Activated CD4-positive, CD25-positive, alpha-beta regulatory T cell (primary cell): ENCODE results near the gene SPATA9.
"Not testable (repeated sequence)": the region's sequence is repeated elsewhere in the genome, so short reads cannot be mapped to it uniquely, and the experiment has no call there.

ENCODE experiments used
- DNase-seq, 4 experiments: peaks; one replicate each; lab custom pipeline; 2025; lab: John Stamatoyannopoulos, UW

The SPATA9 gene

DNA sequence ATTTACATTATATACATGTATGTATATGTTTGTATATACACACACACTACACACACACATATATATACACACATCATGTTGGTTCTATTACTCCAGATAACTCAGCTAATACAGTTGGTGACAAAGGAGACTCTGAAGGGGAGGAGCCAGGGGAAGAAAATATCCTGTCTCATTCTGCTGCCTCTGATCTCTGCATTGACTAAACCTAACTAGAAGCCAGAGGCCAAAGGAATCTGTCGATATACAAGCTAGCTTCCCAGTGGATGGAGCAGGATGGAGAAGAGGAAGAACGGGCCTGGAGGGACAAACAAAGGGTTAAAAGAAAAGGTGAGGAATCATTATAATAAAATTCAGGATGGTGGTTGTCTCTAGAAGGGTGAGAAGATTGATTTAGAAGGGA, 34.6 kb upstream of the SPATA9 start:
- no peak for DNase-seq

- DNase-seq = no peak
Observed at GRCh38 chr5:95715799-95716461, 33.1 kb upstream of the SPATA9 start.

DNA sequence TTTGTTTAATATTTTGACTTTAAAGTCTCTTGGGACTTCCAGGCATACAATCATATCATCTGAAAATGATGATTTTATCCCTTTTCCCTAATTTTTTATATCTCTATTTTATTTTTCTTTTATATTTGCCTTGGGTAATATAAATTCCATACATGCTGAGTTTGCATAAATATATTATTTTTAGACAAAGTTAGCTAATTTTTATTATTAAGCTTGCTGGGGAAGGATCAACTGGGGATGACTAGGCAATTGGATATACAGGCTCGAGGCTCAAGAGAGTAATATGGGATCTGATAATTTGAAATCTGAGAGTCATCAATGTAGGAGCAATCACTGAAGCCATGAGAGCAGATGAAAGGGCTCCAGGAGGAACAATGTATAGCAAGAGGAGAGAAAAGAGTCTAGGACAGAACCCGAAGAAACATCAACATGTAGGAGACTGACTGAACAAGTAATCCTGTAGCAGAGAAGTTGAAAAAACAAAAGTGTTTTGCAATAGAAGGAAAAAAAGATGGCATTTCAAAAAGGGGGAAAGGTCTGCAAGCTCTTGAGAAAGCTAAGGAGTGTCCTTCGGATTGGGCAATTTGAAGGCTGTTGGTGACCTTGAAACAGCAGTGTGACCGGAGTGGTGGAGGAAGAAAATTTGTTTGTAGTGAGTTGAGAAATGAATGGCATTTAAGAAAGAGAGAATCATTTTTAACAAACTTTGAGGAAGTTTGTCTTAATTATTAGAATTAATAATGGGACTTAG, 31.3 kb upstream of the SPATA9 start:
- no peak for DNase-seq

DNA sequence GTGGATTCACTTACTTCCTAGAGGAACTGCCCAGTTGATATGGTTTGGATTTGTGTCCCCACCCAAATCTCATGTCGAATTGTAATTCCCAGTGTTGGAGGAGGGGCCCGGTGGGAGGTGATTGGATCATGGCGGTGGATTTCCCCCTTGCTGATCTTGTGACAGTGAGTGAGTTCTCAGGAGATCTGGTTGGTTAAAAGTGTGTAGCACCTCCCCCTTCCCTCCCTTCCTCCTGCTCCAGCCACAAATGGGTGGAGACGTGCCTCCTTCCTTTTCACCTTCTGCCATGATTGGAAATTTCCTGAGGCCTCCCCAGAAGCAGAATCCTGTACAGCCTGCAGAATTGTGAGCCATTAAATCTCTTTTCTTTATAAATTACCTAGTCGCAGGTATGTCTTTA, 30.5 kb upstream of the SPATA9 start:
- not testable (repeated sequence) for DNase-seq

- DNase-seq = no peak
Observed at GRCh38 chr5:95712347-95712958, 29.7 kb upstream of the SPATA9 start.

- no peak for DNase-seq
Observed at GRCh38 chr5:95711501-95712346, 28.9 kb upstream of the SPATA9 start.

DNA sequence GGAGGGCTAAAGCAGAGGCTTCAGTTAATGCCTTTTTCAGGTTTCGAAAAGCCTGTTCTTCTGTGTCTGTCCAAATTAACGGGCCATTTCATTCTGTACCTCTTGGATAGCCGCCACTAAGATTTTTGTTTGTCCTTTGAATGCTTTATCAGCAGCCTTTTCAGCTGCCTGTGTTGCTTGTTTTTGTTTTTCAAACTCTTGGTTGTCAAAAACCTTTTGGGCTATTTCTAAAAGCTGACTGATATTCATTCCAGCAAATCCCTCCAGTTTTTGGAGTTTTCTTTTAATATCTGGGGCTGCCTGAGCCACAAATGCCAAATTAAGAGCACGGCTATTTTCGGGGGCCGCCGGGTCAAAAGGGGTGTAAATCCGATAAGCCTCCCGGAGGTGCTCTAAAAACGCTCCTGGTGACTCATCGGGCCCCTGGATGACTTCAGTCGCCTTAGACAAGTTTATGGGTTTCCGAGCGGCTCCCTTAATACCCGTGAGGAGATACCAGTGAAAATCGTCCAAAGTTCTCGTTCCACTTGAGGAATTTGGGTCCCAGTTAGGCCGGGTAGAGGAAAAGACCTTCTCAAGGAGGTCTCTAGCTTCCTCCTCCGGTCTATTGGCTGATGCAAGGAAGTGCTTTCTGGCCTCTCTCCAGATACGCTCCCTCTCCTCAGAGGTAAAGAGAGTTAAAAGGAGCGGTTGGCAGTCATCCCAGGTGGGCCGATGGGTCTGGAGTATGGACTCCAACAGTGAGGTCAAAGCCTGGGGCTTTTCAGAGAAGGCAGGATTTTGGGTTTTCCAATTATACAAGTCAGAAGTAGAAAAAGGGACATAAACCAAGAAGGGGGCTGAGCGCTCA, 28.1 kb upstream of the SPATA9 start:
- not testable (repeated sequence) for DNase-seq

- no peak for DNase-seq
Observed at GRCh38 chr5:95709967-95710650, 27.3 kb upstream of the SPATA9 start.

DNA sequence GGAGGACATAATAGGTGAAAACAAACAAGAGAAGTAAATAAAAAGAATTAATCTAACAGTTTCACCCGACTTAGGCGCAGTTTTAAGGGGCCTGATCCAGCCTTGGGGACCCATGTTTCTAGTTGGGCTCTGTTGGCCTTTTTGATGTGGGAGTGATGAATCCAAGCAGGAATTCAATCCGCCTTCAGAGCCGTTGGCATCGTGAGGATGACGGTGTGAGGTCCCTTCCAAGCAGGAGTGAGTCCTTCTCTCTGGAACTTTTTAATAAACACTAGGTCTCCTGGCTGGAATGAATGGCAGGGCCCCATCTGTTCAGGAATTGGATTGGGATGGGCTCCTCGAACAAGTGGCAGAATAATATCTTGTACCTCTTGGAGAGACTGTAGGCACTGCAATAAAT, 26.1 kb upstream of the SPATA9 start:
- no peak for DNase-seq

DNA sequence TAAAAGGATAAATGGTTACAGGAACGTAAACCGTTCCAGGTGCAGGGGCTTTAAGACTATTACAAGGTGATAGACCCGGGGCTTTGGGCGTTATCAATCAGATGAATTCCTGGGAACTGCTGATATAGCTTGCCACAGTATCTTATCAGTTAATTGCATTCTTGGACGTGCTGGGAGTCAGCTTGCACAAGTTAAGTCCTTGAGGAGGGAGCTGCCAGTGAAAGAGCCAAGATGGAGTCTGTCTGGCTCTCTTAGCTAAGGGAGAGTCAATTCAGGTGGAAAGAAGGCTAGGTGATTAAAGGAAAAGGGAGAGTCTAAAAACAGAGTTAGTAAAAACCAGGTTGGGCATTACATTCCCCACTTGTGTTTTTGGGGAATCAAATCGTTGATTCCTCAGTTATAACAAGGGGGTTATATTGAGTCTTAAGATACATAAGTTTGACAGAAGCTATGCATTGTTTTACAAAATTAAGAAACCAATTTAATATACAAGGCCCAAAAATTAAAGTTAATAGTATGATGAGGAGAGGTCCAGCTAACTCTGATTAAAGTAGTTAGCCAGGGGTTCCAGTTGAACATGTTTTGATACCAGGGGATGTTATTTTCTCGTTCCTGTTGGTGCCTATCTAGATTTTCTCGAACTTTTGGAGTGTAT, 24.9 kb upstream of the SPATA9 start:
- DNase-seq = not testable (repeated sequence)

GRCh38 chr5:95707055-95707454, 24.3 kb upstream of the SPATA9 start:
- DNase-seq = no peak

DNA sequence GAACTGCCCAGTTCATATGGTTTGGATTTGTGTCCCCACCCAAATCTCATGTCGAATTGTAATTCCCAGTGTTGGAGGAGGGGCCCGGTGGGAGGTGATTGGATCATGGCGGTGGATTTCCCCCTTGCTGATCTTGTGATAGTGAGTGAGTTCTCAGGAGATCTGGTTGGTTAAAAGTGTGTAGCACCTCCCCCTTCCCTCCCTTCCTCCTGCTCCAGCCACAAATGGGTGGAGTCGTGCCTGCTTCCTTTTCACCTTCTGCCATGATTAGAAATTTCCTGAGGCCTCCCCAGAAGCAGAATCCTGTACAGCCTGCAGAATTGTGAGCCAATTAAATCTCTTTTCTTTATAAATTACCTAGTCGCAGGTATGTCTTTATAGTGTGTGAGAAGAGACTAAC, 23.4 kb upstream of the SPATA9 start:
- DNase-seq = not testable (repeated sequence)

DNA sequence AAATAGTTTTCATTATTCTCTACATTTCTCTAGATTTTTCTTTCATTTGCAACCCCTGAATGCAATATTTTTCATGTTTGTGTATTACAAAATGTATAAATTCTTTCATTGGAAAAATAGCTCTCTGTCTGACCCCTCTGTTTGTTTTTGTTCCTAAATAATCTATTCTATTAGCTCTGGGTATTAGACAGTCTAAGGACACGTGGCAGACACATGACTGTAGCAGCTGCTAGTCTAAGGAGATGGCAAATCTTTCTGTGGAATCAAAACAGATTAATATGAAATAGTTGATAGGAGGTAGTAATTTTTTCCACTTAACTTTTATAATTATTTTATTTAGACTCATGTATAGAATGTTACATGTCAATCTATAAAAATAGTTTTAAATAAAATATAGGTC, 21.4 kb upstream of the SPATA9 start:
- DNase-seq = no peak

GRCh38 chr5:95701074-95701473, 18.3 kb upstream of the SPATA9 start:
- DNase-seq = no peak

DNA sequence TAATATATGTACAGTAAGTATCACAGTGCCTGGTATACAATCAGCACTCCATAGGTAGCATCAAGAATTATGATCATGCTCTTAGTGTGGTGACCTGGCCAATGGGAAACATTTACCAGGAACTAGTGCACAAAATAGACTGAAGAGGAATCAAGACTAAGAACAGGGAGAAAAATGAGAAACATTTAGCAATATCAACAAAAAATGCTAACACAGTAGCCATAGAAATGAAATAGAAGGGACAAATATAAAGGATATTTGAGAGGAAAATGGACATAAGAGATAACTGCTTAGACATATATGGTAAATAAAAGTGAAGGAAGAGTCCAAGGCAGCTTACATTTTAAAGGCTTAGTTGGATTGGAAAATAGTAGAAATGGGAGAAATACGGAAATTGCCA, 16.5 kb upstream of the SPATA9 start:
- DNase-seq = no peak

DNA sequence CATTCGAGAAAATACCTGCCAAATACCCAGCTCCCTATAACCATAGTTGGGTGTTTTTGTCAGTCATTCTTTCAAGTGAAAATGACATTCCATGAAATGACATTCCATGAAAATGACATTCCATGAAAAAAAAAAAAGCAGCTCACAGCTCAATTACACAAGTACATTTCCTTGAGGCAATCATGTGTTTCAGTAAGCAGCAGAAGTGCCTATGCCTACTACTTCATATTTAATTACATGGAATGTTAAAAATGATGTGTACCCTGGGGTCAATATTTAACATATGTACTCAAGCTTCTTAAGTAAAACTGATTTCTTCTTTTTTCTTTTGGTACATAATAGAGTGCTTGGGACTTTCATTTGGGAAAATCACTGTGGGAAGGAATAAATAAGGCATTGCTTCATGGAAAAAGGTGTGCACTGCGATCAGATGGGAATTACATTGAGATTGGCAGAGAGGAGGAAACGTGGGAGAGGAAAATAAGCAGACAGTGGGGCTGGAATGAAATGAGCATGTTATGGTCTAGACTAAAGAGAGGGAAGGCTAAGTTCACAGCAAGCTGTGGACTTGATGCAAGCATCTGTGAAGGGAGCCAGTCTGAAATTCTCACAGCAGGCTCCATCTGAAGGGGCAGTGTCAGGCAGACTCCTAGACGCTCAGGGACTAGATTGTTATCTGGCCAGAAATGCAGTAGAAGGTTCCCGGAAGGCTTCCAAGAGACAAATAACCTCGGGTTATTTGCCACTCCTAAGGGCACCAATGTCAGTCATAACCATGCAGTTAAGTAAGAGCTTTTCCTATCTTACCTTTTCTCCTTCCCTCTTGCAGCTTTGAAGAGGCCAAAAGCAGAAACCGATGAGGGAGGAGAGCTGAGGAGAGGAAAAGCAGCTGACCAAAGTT, 15.2 kb upstream of the SPATA9 start:
- DNase-seq = no peak

GRCh38 chr5:95690333-95690732, 7.5 kb upstream of the SPATA9 start:
- no peak for DNase-seq

DNA sequence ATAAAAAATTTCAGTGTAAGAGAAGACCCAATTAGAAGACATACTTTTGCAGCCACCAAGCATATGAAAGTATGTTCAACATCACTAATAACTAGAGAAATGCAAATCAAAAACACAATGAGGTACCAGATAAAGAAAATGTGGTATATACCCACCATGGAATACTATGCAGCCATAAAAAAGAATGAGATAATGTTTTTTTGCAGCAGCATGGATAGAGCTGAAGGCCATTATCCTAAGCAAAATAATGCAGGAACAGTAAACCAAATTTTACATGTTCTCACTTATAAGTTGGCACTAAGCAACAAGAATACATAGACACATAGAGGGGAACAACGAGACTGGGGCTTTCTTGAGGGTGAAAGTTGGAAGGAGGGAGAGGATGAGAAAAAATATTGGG, 6.9 kb upstream of the SPATA9 start:
- DNase-seq = no peak

GRCh38 chr5:95686651-95687050, 3.9 kb upstream of the SPATA9 start:
- DNase-seq = no peak
